Panc1 (cell line): ENCODE measurements around the gene RYR3.

Experiments used
- POLR2AphosphoS5 ChIP-seq: IDR thresholded peaks from 2 replicates; pipeline ENCODE4 v1.6.1; 2012; ENCODE audit warnings: mild to moderate bottlenecking, low read depth, low read length, moderate library complexity
- SIN3A ChIP-seq: IDR thresholded peaks from 2 replicates; pipeline ENCODE4 v1.6.1; 2012; ENCODE audit warnings: low read depth, mild to moderate bottlenecking, low read length, moderate library complexity, borderline replicate concordance; ENCODE audit not compliant: insufficient read depth
- TCF7L2 ChIP-seq: IDR thresholded peaks from 2 replicates; pipeline ENCODE4 v1.6.1; 2011; ENCODE audit warnings: mild to moderate bottlenecking, low read depth, low read length, inconsistent platforms
- TF ChIP-seq, protein P1 (sequence below): fragments of 450-650 bp; IDR thresholded peaks from 2 replicates; pipeline ENCODE4 v1.5.1; 2017; ENCODE audit warnings: mild to moderate bottlenecking
- TF ChIP-seq, protein P2 (sequence below), 2 experiments: IDR thresholded peaks; 2 replicates each; pipeline ENCODE4 v1.6.1; 2011 to 2012; ENCODE audit warnings: low read depth in 2 of 2, control low read depth in 1 of 2, low read length in 1 of 2, mild to moderate bottlenecking in 1 of 2, moderate library complexity in 1 of 2; ENCODE audit not compliant: insufficient read depth in 1 of 2

DNA sequence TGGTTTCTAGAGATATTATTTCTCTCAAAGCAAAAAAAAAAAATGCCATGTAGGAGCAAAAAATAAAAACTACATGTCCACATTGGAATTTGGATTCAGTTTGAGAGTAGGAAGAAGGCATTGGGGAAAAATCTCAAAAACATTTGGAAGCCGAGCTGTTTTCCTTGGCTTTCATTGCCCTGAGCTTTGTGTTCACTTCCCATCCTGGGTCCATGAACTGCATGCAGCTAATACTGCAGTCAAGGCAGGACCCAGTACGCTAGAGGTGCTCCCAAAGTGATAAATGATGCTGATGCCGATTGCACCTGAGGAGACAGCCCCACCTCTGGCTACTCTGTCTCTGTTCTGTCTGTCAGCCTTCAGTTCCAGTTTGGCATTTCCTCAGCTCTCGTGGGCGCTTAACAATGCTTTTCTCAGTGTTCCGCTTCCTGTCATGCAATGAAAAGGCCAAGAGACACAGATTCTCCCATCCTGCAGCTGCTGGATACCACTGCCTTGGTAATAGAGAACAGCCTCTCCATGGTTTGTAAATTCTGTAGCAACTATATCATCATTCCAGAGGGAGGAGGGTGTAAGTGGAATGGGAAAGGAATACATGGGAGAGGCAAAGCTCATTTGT, 181.8 kb downstream of the RYR3 start:
- TF ChIP-seq SIN3A: no peak
- TF ChIP-seq, protein P1, sequence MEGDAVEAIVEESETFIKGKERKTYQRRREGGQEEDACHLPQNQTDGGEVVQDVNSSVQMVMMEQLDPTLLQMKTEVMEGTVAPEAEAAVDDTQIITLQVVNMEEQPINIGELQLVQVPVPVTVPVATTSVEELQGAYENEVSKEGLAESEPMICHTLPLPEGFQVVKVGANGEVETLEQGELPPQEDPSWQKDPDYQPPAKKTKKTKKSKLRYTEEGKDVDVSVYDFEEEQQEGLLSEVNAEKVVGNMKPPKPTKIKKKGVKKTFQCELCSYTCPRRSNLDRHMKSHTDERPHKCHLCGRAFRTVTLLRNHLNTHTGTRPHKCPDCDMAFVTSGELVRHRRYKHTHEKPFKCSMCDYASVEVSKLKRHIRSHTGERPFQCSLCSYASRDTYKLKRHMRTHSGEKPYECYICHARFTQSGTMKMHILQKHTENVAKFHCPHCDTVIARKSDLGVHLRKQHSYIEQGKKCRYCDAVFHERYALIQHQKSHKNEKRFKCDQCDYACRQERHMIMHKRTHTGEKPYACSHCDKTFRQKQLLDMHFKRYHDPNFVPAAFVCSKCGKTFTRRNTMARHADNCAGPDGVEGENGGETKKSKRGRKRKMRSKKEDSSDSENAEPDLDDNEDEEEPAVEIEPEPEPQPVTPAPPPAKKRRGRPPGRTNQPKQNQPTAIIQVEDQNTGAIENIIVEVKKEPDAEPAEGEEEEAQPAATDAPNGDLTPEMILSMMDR: no peak
- TF ChIP-seq, protein P2, sequence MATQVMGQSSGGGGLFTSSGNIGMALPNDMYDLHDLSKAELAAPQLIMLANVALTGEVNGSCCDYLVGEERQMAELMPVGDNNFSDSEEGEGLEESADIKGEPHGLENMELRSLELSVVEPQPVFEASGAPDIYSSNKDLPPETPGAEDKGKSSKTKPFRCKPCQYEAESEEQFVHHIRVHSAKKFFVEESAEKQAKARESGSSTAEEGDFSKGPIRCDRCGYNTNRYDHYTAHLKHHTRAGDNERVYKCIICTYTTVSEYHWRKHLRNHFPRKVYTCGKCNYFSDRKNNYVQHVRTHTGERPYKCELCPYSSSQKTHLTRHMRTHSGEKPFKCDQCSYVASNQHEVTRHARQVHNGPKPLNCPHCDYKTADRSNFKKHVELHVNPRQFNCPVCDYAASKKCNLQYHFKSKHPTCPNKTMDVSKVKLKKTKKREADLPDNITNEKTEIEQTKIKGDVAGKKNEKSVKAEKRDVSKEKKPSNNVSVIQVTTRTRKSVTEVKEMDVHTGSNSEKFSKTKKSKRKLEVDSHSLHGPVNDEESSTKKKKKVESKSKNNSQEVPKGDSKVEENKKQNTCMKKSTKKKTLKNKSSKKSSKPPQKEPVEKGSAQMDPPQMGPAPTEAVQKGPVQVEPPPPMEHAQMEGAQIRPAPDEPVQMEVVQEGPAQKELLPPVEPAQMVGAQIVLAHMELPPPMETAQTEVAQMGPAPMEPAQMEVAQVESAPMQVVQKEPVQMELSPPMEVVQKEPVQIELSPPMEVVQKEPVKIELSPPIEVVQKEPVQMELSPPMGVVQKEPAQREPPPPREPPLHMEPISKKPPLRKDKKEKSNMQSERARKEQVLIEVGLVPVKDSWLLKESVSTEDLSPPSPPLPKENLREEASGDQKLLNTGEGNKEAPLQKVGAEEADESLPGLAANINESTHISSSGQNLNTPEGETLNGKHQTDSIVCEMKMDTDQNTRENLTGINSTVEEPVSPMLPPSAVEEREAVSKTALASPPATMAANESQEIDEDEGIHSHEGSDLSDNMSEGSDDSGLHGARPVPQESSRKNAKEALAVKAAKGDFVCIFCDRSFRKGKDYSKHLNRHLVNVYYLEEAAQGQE (IDR thresholded peaks at IDR 0.05; ENCODE audit: insufficient read depth in 1 of 2, low read depth in 2 of 2, low read length in 1 of 2): no peak
- no peak for TF ChIP-seq POLR2AphosphoS5
- no peak for TF ChIP-seq TCF7L2
